Measurements from ENCODE around the gene C6orf120.

- no peak for TF ChIP-seq POLR2A (IDR thresholded peaks at IDR 0.05)
- no peak for TF ChIP-seq CTCF (IDR thresholded peaks at IDR 0.05)
Measured at GRCh38 chr6:169726049-169726400, 24.1 kb downstream of the C6orf120 start.
